ENCODE measurements around the gene ZNF600. TPM values are rescaled to one million over a fixed set of nuclear protein-coding genes. Genes with fewer than 3 reads are reported as not detected.

ZNF600 gene
- total and polyA plus RNA-seq, 9 of the 15 experiments (the other 6 are each of a cell fraction or from before 2014, with no cell fraction given) = 5.7 to 21.5 (median 17.6) TPM

DNA sequence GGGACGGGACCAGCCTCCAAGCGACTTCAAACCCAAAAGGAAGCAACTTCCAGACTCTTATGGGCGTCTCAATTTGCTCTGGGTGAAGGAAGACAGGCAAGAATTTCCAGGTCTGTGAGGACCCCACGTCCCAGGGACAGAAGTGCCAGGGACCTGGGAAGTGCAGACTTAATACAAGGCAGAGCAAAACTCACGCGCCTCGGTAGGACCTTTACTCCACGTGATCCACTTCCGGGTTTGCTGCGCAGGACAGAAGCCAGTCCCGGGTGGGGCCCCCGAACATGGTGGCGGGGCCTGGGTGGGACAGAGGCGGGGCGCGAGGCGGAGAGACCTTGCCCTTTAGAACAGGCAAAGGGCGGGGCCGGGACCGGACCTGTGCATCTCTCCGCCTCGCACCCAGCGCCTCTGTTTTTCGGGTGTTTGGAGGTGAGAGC is 61.0 kb downstream of the ZNF600 start (continued):
- TF ChIP-seq CXXC5 (CRISPR knock-in tag; IDR thresholded peaks at IDR 0.05) (peak; percentile 26; the same call in 1 of the 2 replicates), ESRRB (CRISPR knock-in tag; IDR thresholded peaks at IDR 0.05; ENCODE audit: borderline replicate concordance) (no peak), L3MBTL2 (IDR thresholded peaks at IDR 0.05) (peak; percentile 87), KDM2B (CRISPR knock-in tag; IDR thresholded peaks at IDR 0.05) (no peak), PML (IDR thresholded peaks at IDR 0.05; ENCODE audit: low read length) (0 out of 2 replicates have a peak, but pooled peaks have one; percentile 20), SUPT5H (IDR thresholded peaks at IDR 0.05) (0 out of 2 replicates have a peak, but pooled peaks have one; percentile 33), MXI1 (IDR thresholded peaks at IDR 0.05; ENCODE audit: low read depth, low read length) (peak; percentile 71; the same call in 1 of the 2 replicates), FUS (optimal IDR thresholded peaks at IDR 0.05; ENCODE audit: low read depth, low read length) (no peak), ZNF57 (CRISPR knock-in tag; IDR thresholded peaks at IDR 0.05) (no peak), NFYB (IDR thresholded peaks at IDR 0.05; ENCODE audit: extremely low read depth, insufficient read length) (no peak), KLF6 (CRISPR knock-in tag; IDR thresholded peaks at IDR 0.05; ENCODE audit: borderline replicate concordance) (no peak), JUNB (CRISPR knock-in tag; conservative IDR thresholded peaks at IDR 0.05) (no peak), PHF20 (IDR thresholded peaks at IDR 0.05; ENCODE audit: partially characterized antibody) (peak; percentile 13), SPI1 (IDR thresholded peaks at IDR 0.05; ENCODE audit: borderline replicate concordance, low read depth, low read length) (peak; percentile 65)
- TF ChIP-seq, protein P1, sequence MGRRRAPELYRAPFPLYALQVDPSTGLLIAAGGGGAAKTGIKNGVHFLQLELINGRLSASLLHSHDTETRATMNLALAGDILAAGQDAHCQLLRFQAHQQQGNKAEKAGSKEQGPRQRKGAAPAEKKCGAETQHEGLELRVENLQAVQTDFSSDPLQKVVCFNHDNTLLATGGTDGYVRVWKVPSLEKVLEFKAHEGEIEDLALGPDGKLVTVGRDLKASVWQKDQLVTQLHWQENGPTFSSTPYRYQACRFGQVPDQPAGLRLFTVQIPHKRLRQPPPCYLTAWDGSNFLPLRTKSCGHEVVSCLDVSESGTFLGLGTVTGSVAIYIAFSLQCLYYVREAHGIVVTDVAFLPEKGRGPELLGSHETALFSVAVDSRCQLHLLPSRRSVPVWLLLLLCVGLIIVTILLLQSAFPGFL (CRISPR knock-in tag; IDR thresholded peaks at IDR 0.05) = no peak
- TF ChIP-seq, protein P2, sequence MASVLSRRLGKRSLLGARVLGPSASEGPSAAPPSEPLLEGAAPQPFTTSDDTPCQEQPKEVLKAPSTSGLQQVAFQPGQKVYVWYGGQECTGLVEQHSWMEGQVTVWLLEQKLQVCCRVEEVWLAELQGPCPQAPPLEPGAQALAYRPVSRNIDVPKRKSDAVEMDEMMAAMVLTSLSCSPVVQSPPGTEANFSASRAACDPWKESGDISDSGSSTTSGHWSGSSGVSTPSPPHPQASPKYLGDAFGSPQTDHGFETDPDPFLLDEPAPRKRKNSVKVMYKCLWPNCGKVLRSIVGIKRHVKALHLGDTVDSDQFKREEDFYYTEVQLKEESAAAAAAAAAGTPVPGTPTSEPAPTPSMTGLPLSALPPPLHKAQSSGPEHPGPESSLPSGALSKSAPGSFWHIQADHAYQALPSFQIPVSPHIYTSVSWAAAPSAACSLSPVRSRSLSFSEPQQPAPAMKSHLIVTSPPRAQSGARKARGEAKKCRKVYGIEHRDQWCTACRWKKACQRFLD (CRISPR knock-in tag; IDR thresholded peaks at IDR 0.05) = peak; percentile 74; the same call in 1 of the 2 replicates
- TF ChIP-seq, protein P3, sequence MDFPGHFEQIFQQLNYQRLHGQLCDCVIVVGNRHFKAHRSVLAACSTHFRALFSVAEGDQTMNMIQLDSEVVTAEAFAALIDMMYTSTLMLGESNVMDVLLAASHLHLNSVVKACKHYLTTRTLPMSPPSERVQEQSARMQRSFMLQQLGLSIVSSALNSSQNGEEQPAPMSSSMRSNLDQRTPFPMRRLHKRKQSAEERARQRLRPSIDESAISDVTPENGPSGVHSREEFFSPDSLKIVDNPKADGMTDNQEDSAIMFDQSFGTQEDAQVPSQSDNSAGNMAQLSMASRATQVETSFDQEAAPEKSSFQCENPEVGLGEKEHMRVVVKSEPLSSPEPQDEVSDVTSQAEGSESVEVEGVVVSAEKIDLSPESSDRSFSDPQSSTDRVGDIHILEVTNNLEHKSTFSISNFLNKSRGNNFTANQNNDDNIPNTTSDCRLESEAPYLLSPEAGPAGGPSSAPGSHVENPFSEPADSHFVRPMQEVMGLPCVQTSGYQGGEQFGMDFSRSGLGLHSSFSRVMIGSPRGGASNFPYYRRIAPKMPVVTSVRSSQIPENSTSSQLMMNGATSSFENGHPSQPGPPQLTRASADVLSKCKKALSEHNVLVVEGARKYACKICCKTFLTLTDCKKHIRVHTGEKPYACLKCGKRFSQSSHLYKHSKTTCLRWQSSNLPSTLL (IDR thresholded peaks at IDR 0.05) = no peak
- TF ChIP-seq, protein P4, sequence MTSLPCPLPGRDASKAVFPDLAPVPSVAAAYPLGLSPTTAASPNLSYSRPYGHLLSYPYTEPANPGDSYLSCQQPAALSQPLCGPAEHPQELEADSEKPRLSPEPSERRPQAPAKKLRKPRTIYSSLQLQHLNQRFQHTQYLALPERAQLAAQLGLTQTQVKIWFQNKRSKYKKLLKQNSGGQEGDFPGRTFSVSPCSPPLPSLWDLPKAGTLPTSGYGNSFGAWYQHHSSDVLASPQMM (CRISPR knock-in tag; IDR thresholded peaks at IDR 0.05) = no peak
- TF ChIP-seq, protein P5, sequence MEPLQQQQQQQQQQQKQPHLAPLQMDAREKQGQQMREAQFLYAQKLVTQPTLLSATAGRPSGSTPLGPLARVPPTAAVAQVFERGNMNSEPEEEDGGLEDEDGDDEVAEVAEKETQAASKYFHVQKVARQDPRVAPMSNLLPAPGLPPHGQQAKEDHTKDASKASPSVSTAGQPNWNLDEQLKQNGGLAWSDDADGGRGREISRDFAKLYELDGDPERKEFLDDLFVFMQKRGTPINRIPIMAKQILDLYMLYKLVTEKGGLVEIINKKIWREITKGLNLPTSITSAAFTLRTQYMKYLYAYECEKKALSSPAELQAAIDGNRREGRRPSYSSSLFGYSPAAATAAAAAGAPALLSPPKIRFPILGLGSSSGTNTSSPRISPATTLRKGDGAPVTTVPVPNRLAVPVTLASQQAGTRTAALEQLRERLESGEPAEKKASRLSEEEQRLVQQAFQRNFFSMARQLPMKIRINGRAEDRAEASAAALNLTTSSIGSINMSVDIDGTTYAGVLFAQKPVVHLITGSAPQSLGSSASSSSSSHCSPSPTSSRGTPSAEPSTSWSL (CRISPR knock-in tag; IDR thresholded peaks at IDR 0.05; ENCODE audit: borderline replicate concordance) = no peak
- TF ChIP-seq, protein P6, sequence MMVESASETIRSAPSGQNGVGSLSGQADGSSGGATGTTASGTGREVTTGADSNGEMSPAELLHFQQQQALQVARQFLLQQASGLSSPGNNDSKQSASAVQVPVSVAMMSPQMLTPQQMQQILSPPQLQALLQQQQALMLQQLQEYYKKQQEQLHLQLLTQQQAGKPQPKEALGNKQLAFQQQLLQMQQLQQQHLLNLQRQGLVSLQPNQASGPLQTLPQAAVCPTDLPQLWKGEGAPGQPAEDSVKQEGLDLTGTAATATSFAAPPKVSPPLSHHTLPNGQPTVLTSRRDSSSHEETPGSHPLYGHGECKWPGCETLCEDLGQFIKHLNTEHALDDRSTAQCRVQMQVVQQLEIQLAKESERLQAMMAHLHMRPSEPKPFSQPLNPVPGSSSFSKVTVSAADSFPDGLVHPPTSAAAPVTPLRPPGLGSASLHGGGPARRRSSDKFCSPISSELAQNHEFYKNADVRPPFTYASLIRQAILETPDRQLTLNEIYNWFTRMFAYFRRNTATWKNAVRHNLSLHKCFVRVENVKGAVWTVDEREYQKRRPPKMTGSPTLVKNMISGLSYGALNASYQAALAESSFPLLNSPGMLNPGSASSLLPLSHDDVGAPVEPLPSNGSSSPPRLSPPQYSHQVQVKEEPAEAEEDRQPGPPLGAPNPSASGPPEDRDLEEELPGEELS (CRISPR knock-in tag; IDR thresholded peaks at IDR 0.05; ENCODE audit: borderline replicate concordance) = no peak
